ENCODE data around the gene UBASH3A.

UBASH3A gene

DNA sequence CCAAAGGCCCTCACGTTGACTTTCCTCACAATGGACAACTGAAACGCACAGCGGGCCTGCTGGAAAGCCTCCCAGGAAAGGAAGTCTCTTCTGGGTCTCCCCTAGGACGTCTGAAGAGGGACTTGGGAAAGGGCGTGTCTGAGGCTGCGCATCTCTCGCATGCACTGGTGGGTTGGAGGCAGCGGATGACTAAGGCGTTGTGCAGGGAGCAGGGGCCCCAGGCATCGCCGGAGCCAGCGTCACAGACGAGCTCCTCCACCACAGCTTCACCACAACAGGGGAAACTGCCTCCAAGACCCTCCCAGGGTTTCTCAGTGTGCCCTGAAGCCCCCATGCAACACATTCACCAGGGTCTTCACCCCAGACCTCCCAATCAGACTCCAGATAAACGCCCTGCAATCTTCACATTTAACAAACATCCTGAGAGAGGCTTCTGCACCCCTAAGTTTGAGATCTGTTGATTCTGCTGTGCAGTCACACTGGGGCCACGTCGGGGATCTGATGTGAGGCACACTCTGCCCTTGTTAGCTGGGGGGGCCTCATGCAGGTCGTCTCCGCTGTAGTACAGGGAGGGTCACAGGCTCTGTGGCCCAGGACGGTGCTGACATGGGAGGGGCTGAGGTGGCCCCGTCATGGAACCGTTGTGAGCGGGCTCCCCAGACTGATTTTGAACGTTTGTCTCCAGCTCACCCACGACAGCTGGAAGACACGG lies 30.4 kb upstream of the UBASH3A start:
- TF ChIP-seq RAD21 (IDR thresholded peaks at IDR 0.05; ENCODE audit: low read depth) (no peak), ZBTB7A (IDR thresholded peaks at IDR 0.05; ENCODE audit: low read depth) (no peak), FOXM1 (IDR thresholded peaks at IDR 0.05; ENCODE audit: borderline replicate concordance, low read depth) (no peak), TAF1 (IDR thresholded peaks at IDR 0.05; ENCODE audit: low read depth) (no peak), EGR1 (IDR thresholded peaks at IDR 0.05) (no peak)
- TF ChIP-seq, protein P1, sequence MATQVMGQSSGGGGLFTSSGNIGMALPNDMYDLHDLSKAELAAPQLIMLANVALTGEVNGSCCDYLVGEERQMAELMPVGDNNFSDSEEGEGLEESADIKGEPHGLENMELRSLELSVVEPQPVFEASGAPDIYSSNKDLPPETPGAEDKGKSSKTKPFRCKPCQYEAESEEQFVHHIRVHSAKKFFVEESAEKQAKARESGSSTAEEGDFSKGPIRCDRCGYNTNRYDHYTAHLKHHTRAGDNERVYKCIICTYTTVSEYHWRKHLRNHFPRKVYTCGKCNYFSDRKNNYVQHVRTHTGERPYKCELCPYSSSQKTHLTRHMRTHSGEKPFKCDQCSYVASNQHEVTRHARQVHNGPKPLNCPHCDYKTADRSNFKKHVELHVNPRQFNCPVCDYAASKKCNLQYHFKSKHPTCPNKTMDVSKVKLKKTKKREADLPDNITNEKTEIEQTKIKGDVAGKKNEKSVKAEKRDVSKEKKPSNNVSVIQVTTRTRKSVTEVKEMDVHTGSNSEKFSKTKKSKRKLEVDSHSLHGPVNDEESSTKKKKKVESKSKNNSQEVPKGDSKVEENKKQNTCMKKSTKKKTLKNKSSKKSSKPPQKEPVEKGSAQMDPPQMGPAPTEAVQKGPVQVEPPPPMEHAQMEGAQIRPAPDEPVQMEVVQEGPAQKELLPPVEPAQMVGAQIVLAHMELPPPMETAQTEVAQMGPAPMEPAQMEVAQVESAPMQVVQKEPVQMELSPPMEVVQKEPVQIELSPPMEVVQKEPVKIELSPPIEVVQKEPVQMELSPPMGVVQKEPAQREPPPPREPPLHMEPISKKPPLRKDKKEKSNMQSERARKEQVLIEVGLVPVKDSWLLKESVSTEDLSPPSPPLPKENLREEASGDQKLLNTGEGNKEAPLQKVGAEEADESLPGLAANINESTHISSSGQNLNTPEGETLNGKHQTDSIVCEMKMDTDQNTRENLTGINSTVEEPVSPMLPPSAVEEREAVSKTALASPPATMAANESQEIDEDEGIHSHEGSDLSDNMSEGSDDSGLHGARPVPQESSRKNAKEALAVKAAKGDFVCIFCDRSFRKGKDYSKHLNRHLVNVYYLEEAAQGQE (IDR thresholded peaks at IDR 0.05; ENCODE audit: low read depth): no peak

DNA sequence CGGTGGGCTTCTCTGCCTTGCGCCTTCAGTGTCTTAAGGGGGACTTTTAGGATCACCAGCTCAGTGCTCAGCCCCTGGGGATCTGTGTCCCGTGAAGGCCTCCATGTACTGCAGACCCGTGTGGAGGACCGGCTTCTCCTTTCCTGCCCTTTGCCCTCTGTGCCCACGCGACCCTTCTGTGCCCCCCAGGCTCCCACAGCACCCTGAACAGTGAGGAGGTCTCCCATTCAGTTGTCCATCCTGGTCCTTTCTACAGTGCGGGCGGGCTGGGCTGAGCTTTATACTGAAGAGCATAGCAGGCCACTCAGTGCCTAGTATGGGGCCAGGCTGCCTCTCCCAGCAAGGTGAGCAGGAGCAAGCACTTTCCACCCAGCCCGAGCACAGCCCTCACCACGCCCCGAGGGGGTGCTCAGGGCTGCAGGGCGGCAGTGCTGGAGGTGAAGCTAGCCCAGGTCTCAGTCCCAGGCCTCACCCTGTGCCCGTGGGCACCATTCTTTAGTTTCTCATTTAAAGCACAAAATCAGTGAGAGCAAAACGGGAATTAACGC lies 29.7 kb upstream of the UBASH3A start:
- no peak for TF ChIP-seq TCF12 (IDR thresholded peaks at IDR 0.05; ENCODE audit: low read depth)
- TF ChIP-seq RAD21 (IDR thresholded peaks at IDR 0.05; ENCODE audit: low read depth): no peak
- no peak for TF ChIP-seq ZBTB7A (IDR thresholded peaks at IDR 0.05; ENCODE audit: low read depth)
- TF ChIP-seq EP300 (IDR thresholded peaks at IDR 0.05; ENCODE audit: borderline replicate concordance): no peak
- no peak for TF ChIP-seq TAF1 (IDR thresholded peaks at IDR 0.05; ENCODE audit: low read depth)
- no peak for TF ChIP-seq CREB1 (IDR thresholded peaks at IDR 0.05; ENCODE audit: low read depth)

DNA sequence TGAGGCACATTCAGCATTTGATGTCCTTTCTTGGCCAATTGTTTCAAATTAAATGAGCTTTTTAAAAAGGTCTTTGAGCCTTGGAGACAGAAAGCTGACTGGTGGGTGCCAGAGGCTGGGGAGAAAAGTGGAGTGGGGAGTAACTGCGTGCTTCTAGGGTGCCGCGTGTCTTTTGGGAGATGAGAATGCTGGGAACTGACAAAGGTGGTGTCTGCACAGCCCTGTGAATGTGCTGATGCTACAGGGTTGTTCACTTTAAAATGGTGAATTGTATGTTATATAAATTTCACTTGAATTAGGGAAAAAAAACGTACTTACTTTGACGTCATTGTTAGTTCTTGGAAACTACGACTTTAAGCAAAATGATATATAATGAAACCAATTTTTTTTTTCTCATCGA lies 29.2 kb upstream of the UBASH3A start:
- TF ChIP-seq, protein P2, sequence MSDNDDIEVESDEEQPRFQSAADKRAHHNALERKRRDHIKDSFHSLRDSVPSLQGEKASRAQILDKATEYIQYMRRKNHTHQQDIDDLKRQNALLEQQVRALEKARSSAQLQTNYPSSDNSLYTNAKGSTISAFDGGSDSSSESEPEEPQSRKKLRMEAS (IDR thresholded peaks at IDR 0.05): no peak
- TF ChIP-seq TAF1 (IDR thresholded peaks at IDR 0.05; ENCODE audit: low read depth): no peak
- no peak for TF ChIP-seq TCF12 (IDR thresholded peaks at IDR 0.05; ENCODE audit: low read depth)
- TF ChIP-seq NFIC (IDR thresholded peaks at IDR 0.05): no peak
- TF ChIP-seq TEAD4 (IDR thresholded peaks at IDR 0.05): no peak
- TF ChIP-seq FOXM1 (IDR thresholded peaks at IDR 0.05; ENCODE audit: borderline replicate concordance, low read depth): no peak
- no peak for TF ChIP-seq EGR1 (IDR thresholded peaks at IDR 0.05)
- no peak for TF ChIP-seq EP300 (IDR thresholded peaks at IDR 0.05; ENCODE audit: borderline replicate concordance)
- TF ChIP-seq, protein P1 (IDR thresholded peaks at IDR 0.05; ENCODE audit: low read depth): no peak
- no peak for TF ChIP-seq RAD21 (IDR thresholded peaks at IDR 0.05; ENCODE audit: low read depth)
- no peak for TF ChIP-seq ZBTB7A (IDR thresholded peaks at IDR 0.05; ENCODE audit: low read depth)
- no peak for TF ChIP-seq YY1 (IDR thresholded peaks at IDR 0.05; ENCODE audit: low read depth)

DNA sequence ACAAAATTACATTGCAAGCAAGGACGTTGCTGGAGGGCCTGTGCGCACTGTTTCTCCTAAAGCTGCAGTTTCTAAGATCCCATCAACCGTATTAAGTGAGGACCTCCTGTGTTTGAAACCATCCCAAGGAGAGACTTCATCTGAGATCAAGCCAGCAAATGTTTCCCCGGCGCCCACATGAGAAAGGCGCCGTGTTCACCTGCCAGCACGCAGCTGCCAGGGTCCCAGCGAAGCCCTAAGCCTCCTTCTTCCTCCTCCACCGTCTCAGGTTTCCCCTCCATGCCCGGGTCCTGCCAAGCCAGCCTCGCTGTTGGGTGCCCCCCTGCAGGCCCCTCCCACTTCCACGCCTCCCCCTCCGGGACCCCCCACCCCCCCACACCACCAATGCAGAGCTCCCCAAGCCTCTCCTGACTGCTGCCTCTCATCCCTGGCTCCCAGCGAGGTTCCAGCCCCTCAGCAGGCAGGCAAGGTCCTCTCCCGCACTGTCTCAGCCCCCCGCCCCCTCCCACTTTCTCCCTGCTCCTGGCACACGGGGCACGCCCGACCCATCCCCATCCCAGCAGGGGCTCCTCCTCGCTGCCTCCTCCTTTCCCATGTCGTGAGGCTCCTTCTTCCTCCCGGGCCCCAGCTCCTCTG lies 28.7 kb upstream of the UBASH3A start:
- TF ChIP-seq, protein P2 (IDR thresholded peaks at IDR 0.05): no peak
- no peak for TF ChIP-seq TAF1 (IDR thresholded peaks at IDR 0.05; ENCODE audit: low read depth)
- no peak for TF ChIP-seq CREB1 (IDR thresholded peaks at IDR 0.05; ENCODE audit: low read depth)
- no peak for TF ChIP-seq EGR1 (IDR thresholded peaks at IDR 0.05)
- no peak for TF ChIP-seq NFIC (IDR thresholded peaks at IDR 0.05)
- TF ChIP-seq, protein P1 (IDR thresholded peaks at IDR 0.05; ENCODE audit: low read depth): no peak
- no peak for TF ChIP-seq CEBPB (IDR thresholded peaks at IDR 0.05)
- TF ChIP-seq FOXM1 (IDR thresholded peaks at IDR 0.05; ENCODE audit: borderline replicate concordance, low read depth): no peak
- no peak for TF ChIP-seq TEAD4 (IDR thresholded peaks at IDR 0.05)
- no peak for TF ChIP-seq RAD21 (IDR thresholded peaks at IDR 0.05; ENCODE audit: low read depth)
- TF ChIP-seq, protein P3, sequence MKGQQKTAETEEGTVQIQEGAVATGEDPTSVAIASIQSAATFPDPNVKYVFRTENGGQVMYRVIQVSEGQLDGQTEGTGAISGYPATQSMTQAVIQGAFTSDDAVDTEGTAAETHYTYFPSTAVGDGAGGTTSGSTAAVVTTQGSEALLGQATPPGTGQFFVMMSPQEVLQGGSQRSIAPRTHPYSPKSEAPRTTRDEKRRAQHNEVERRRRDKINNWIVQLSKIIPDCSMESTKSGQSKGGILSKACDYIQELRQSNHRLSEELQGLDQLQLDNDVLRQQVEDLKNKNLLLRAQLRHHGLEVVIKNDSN (IDR thresholded peaks at IDR 0.05): no peak
- no peak for TF ChIP-seq EP300 (IDR thresholded peaks at IDR 0.05; ENCODE audit: borderline replicate concordance)
- no peak for TF ChIP-seq TCF12 (IDR thresholded peaks at IDR 0.05; ENCODE audit: low read depth)
- TF ChIP-seq YY1 (IDR thresholded peaks at IDR 0.05; ENCODE audit: low read depth): no peak
- no peak for TF ChIP-seq ZBTB7A (IDR thresholded peaks at IDR 0.05; ENCODE audit: low read depth)
